IMR-90 (cell line): Measurements from ENCODE around the gene STAT6. TPM values are rescaled to one million over a fixed set of nuclear protein-coding genes. Genes with fewer than 3 reads are reported as not detected.
A peak's percentile ranks its signal among the peaks of the same experiment; 100 is the strongest.

ENCODE experiments used
- ATAC-seq: fragments of 200-7000 bp; cut with Tn5 transposase; 2 replicates; pipeline ENCODE4 v1.9.1; 2020; ENCODE audit warnings: low read depth, mild to moderate bottlenecking, moderate library complexity
- BruUV-seq: library from RNA; stranded (reverse); fragments of 400-500 nt; replicated peaks from 2 replicates; lab custom pipeline; 2021; lab: Mats Ljungman, UMichigan
- CTCF ChIA-PET: fragments of 300-600 bp; formaldehyde crosslinking; extraction: SDS; loops from one replicate; lab custom pipeline; 2021; ENCODE audit warnings: antibody characterized with exemption; lab: Yijun Ruan, JAX
- POLR2A ChIA-PET: fragments of 300-600 bp; sonication (Branson Sonifier 250); formaldehyde crosslinking; loops from one replicate; lab custom pipeline; 2022; ENCODE audit warnings: antibody characterized with exemption; ENCODE audit not compliant: unreplicated experiment; lab: Charles Lee
- DNase-seq: peaks from one replicate; pipeline ENCODE4 v3.0.0; 2013
- H2AFZ ChIP-seq: replicated peaks from 2 replicates; pipeline ENCODE3; 2013; ENCODE audit warnings: low read length, mild to moderate bottlenecking; ENCODE audit not compliant: poor library complexity
- H2AK5ac ChIP-seq: 2 replicates; pipeline ENCODE4 v1.6.1; 2013; ENCODE audit warnings: low read depth, low read length, inconsistent platforms
- H2AK9ac ChIP-seq: replicated peaks from 2 replicates; pipeline ENCODE3; 2013; ENCODE audit warnings: mild to moderate bottlenecking, low read depth, low read length, moderate library complexity; ENCODE audit not compliant: poor library complexity
- H2BK120ac ChIP-seq: 2 replicates; pipeline ENCODE4 v1.6.1; 2013; ENCODE audit warnings: low read depth, low read length, inconsistent platforms
- H2BK15ac ChIP-seq: 3 replicates; pipeline ENCODE4 v1.6.1; 2013; ENCODE audit warnings: low read depth, low read length, inconsistent platforms
- H2BK20ac ChIP-seq: 2 replicates; pipeline ENCODE4 v1.6.1; 2013; ENCODE audit warnings: low read depth, mild to moderate bottlenecking, inconsistent platforms, low read length, moderate library complexity
- H2BK5ac ChIP-seq: 2 replicates; pipeline ENCODE4 v1.6.1; 2013; ENCODE audit warnings: mild to moderate bottlenecking, low read depth, low read length, inconsistent platforms; ENCODE audit not compliant: poor library complexity, severe bottlenecking
- H3K14ac ChIP-seq: replicated peaks from 2 replicates; pipeline ENCODE4 v1.6.1; 2013; ENCODE audit warnings: low read depth, low read length, inconsistent platforms
- H3K18ac ChIP-seq: 2 replicates; pipeline ENCODE4 v1.6.1; 2013; ENCODE audit warnings: low read depth, low read length, control low read depth
- H3K23ac ChIP-seq: 2 replicates; pipeline ENCODE4 v1.6.1; 2013; ENCODE audit warnings: low read depth, low read length, inconsistent platforms
- H3K27ac ChIP-seq: 2 replicates; pipeline ENCODE4 v1.5.1; 2013; ENCODE audit warnings: mild to moderate bottlenecking, control low read depth, low read length; ENCODE audit not compliant: insufficient read depth
- H3K27me3 ChIP-seq: 2 replicates; pipeline ENCODE4 v1.6.1; 2013; ENCODE audit warnings: low read length; ENCODE audit not compliant: control insufficient read depth, insufficient read depth
- H3K36me3 ChIP-seq: 2 replicates; pipeline ENCODE4 v1.6.1; 2013; ENCODE audit warnings: low read length, mixed read lengths; ENCODE audit not compliant: control insufficient read depth, insufficient read depth
- H3K4ac ChIP-seq: 2 replicates; pipeline ENCODE4 v1.6.1; 2013; ENCODE audit warnings: low read depth, low read length, inconsistent platforms
- H3K4me1 ChIP-seq: 2 replicates; pipeline ENCODE4 v1.6.1; 2013; ENCODE audit warnings: low read length, mixed read lengths; ENCODE audit not compliant: control insufficient read depth, insufficient read depth
- H3K4me2 ChIP-seq: 2 replicates; pipeline ENCODE4 v1.6.1; 2013; ENCODE audit warnings: low read depth, mild to moderate bottlenecking, control low read depth, low read length, moderate library complexity
- H3K4me3 ChIP-seq: 2 replicates; pipeline ENCODE4 v1.5.1; 2013; ENCODE audit warnings: low read depth, mild to moderate bottlenecking, control low read depth, low read length, moderate library complexity; ENCODE audit not compliant: insufficient read depth
- H3K56ac ChIP-seq: 2 replicates; pipeline ENCODE4 v1.6.1; 2013; ENCODE audit warnings: low read length, inconsistent platforms; ENCODE audit not compliant: insufficient read depth; ENCODE audit errors: extremely low read depth
- H3K79me1 ChIP-seq, 2 experiments: 2 replicates each; pipeline ENCODE4 v1.6.1; 2013; ENCODE audit warnings: low read length in 2 of 2, inconsistent platforms in 1 of 2, low read depth in 1 of 2
- H3K9ac ChIP-seq: 2 replicates; pipeline ENCODE4 v1.6.1; 2013; ENCODE audit warnings: low read depth, low read length, control low read depth
- H3K9me1 ChIP-seq: 2 replicates; pipeline ENCODE4 v1.6.1; 2013; ENCODE audit warnings: low read length, inconsistent platforms; ENCODE audit not compliant: insufficient read depth
- H3K9me3 ChIP-seq: 2 replicates; pipeline ENCODE4 v1.6.1; 2013; ENCODE audit warnings: low read length; ENCODE audit not compliant: control insufficient read depth, insufficient read depth
- H4K20me1 ChIP-seq: 2 replicates; pipeline ENCODE4 v1.6.1; 2013; ENCODE audit warnings: low read length, inconsistent platforms; ENCODE audit not compliant: insufficient read depth
- H4K5ac ChIP-seq: 2 replicates; pipeline ENCODE4 v1.6.1; 2013; ENCODE audit warnings: mild to moderate bottlenecking, low read depth, low read length, control low read depth
- H4K8ac ChIP-seq, 2 experiments: 2 replicates each; pipeline ENCODE4 v1.6.1; 2013; ENCODE audit warnings: low read depth in 2 of 2, low read length in 2 of 2, control low read depth in 1 of 2, inconsistent platforms in 1 of 2
- H4K91ac ChIP-seq: 2 replicates; pipeline ENCODE4 v1.6.1; 2013; ENCODE audit warnings: low read depth, low read length, inconsistent platforms; ENCODE audit not compliant: insufficient read depth
- CEBPB ChIP-seq: IDR thresholded peaks from 2 replicates; pipeline ENCODE4 v1.6.1; 2012; ENCODE audit warnings: low read depth, low read length, improper control_type of control experiment
- CHD1 ChIP-seq: IDR thresholded peaks from 2 replicates; pipeline ENCODE4 v1.6.1; 2012; ENCODE audit warnings: low read depth, low read length, improper control_type of control experiment
- FOS ChIP-seq: fragments of 150-350 bp; IDR thresholded peaks from 2 replicates; pipeline ENCODE4 v1.6.1; 2016; ENCODE audit warnings: low read depth, low read length
- MAFK ChIP-seq: IDR thresholded peaks from 2 replicates; pipeline ENCODE4 v1.6.1; 2012; ENCODE audit warnings: low read depth, low read length, improper control_type of control experiment
- MXI1 ChIP-seq: IDR thresholded peaks from 2 replicates; pipeline ENCODE4 v1.6.1; 2012; ENCODE audit warnings: low read depth, mild to moderate bottlenecking, low read length, moderate library complexity, borderline replicate concordance
- NFE2L2 ChIP-seq: fragments of 150-350 bp; IDR thresholded peaks from 2 replicates; pipeline ENCODE4 v1.6.1; 2016; ENCODE audit warnings: low read depth, mild to moderate bottlenecking, low read length
- POLR2A ChIP-seq: IDR thresholded peaks from 2 replicates; pipeline ENCODE4 v1.6.1; 2012; ENCODE audit warnings: mild to moderate bottlenecking, low read depth, low read length
- RAD21 ChIP-seq: IDR thresholded peaks from 2 replicates; pipeline ENCODE4 v1.6.1; 2012; ENCODE audit warnings: low read length, improper control_type of control experiment
- RCOR1 ChIP-seq: IDR thresholded peaks from 2 replicates; pipeline ENCODE4 v1.6.1; 2012; ENCODE audit warnings: mild to moderate bottlenecking, low read length, improper control_type of control experiment; ENCODE audit not compliant: insufficient replicate concordance
- RFX5 ChIP-seq: IDR thresholded peaks from 2 replicates; pipeline ENCODE4 v1.8.0; 2012; ENCODE audit warnings: low read depth, mild to moderate bottlenecking, low read length, moderate library complexity
- SMC3 ChIP-seq: fragments of 150-350 bp; IDR thresholded peaks from 2 replicates; pipeline ENCODE4 v1.6.1; 2016; ENCODE audit warnings: low read depth, mild to moderate bottlenecking, antibody characterized with exemption, low read length, moderate library complexity
- USF2 ChIP-seq: fragments of 150-350 bp; IDR thresholded peaks from 2 replicates; pipeline ENCODE4 v1.6.1; 2017; ENCODE audit warnings: mild to moderate bottlenecking, antibody characterized with exemption, low read length, low read depth
- WGBS, 2 experiments: methylation state at CpG; one replicate each; pipeline versions ENCODE4 v1.1.5 to v1.1.7; 2013; ENCODE audit warnings: missing lambda C conversion rate in 2 of 2; ENCODE audit not compliant: insufficient read length in 1 of 2; ENCODE audit errors: extremely low coverage in 2 of 2; 5-methylcytosine and 5-hydroxymethylcytosine counted together
- dilution Hi-C: fragments of 300-500 bp; cut with HindIII; formaldehyde crosslinking; loops from one replicate; pipeline ENCODE4 v1.14.3; 2018; ENCODE audit warnings: low sequenced_read_pairs; ENCODE audit not compliant: unreplicated experiment
- in situ Hi-C: fragments of 300-500 bp; cut with MboI; formaldehyde crosslinking; loops from 3 replicates; pipeline ENCODE4 v1.14.3; 2019; ENCODE audit warnings: low sequenced_read_pairs, inconsistent platforms, mixed read lengths
- intact Hi-C: fragments of 100-400 bp; cut with micrococcal nuclease; formaldehyde crosslinking; loops from 2 replicates; pipeline ENCODE4 v1.10.0; 2022
- polyA plus RNA-seq, 3 experiments: library from polyadenylated mRNA; depleted of rRNA; stranded (reverse); fragments of >200 nt; gene quantifications; 2 replicates each; pipeline ENCODE4 v1.2.3, GENCODE V29; 2012; ENCODE audit warnings: low replicate concordance in 1 of 3
- total RNA-seq: library from RNA; depleted of rRNA; stranded (reverse); fragments of >200 nt; gene quantifications from 2 replicates; pipeline ENCODE4 v1.2.3, GENCODE V29; 2012

STAT6 gene
- total and polyA plus RNA-seq, 2 of the 4 experiments (the other 2 are of a cell fraction): 43.4 to 96.9 TPM

GRCh38 chr12:57145460-57146059 is 34.4 kb upstream of the STAT6 start:
- Histone ChIP-seq H2BK120ac (no peak overlapping the region; the same call in 1 of the 2 replicates), H3K14ac (0 out of 2 replicates have a peak overlapping the region, but pooled peaks have one; percentile 10), H3K23ac (peak overlapping the region; percentile 45; the same call in 1 of the 2 replicates), H2AK9ac (peak overlapping the region; percentile 70), H2BK20ac (no peak overlapping the region), H3K79me1 (peaks cover 49 to 94% of the 10 kb centered on the region in 2 experiments), H4K91ac (no peak overlapping the region), H3K9ac (no peak overlapping the region), H3K9me1 (peaks cover 37% of the 10 kb centered on the region), H3K27me3 (no peaks in the 10 kb centered on the region), H2BK15ac (no peak overlapping the region), H3K18ac (no peak overlapping the region), H2AFZ (no peak overlapping the region), H3K56ac (no peak overlapping the region), H4K8ac (no peak overlapping the region), H2BK5ac (no peak overlapping the region), H3K4me2 (no peak overlapping the region), H3K27ac (peak overlapping the region; percentile 80; the same call in 1 of the 2 replicates), H4K5ac (no peak overlapping the region), H3K4me3 (no peak overlapping the region), H3K36me3 (peaks cover 74% of the 10 kb centered on the region), H4K20me1 (peaks cover 83% of the 10 kb centered on the region), H3K9me3 (no peaks in the 10 kb centered on the region), H3K4me1 (peaks cover 46% of the 10 kb centered on the region), H3K4ac (no peak overlapping the region), H2AK5ac (peak overlapping the region; percentile 8; the same call in 1 of the 2 replicates)
- WGBS, 2 experiments: 92% methylated on average over 2 of the region's 10 CpGs; no CpG with 5 or more reads in 1 of the 2 experiments
- dilution Hi-C loops: no loop called here
- ChIA-PET CTCF (interaction anchor here (1.6 kb wide), 1 partner anchor 21 kb away, joined by 5 read pairs; no protein-coding TSS in a partner anchor), POLR2A (no interaction called here)
- intact Hi-C loops: no loop called here
- BruUV-seq: no TSS peak
- ATAC-seq (no peak), DNase-seq (no peak)
- in situ Hi-C loops: no loop called here
- TF ChIP-seq NFE2L2: no peak
- TF ChIP-seq CHD1: no peak
- no peak for TF ChIP-seq CEBPB
- TF ChIP-seq USF2: no peak
- no peak for TF ChIP-seq SMC3
- no peak for TF ChIP-seq RFX5
- TF ChIP-seq POLR2A: no peak
- no peak for TF ChIP-seq RAD21
- TF ChIP-seq MXI1: no peak
- no peak for TF ChIP-seq FOS
- no peak for TF ChIP-seq RCOR1
- TF ChIP-seq MAFK: no peak
